Stomach (tissue), 4 donors: Measurements from ENCODE around the gene ZC3H13.

Experiments used
- EP300 ChIP-seq: sonication (generic); formaldehyde crosslinking; IDR thresholded peaks from one replicate; pipeline ENCODE4 v1.6.1; 2017; ENCODE audit warnings: antibody characterized with exemption
- POLR2A ChIP-seq, 4 donors: fragments of 450-650 bp; IDR thresholded peaks; one replicate each; pipeline ENCODE4 v1.6.1; 2016; ENCODE audit warnings: antibody characterized with exemption in 4 of 4, control low read depth in 2 of 4, mild to moderate bottlenecking in 1 of 4, moderate library complexity in 1 of 4
- TF ChIP-seq, protein P1 (sequence below), 7 experiments: fragments of 450-650 bp in 4 of 7; fragments of 200-600 bp in 3 of 7; sonication (generic) in 3 of 7; IDR thresholded peaks; one replicate each; pipeline ENCODE4 v1.5.1; 2016 to 2019; ENCODE audit warnings: antibody characterized with exemption in 7 of 7, control low read depth in 2 of 7, mild to moderate bottlenecking in 1 of 7

DNA sequence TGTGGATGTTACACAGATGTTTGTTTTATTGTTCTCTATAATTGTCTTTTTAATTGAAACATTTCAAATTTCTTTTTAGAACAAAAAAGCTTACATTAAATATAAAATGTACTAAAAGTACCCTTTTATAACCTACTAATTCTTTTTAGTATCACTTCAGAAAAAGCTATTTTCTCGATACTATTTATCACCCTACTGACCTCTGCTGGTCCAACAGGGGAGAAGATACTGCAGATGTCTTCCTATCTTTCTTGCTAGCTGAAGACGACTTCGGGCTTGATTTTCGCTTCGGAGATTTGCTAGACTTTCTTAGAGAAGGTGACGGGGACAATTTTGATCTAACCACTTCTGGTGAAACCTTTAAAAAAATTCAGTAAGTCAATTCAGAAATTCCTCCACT lies 42.4 kb downstream of the ZC3H13 start:
- TF ChIP-seq, protein P1, sequence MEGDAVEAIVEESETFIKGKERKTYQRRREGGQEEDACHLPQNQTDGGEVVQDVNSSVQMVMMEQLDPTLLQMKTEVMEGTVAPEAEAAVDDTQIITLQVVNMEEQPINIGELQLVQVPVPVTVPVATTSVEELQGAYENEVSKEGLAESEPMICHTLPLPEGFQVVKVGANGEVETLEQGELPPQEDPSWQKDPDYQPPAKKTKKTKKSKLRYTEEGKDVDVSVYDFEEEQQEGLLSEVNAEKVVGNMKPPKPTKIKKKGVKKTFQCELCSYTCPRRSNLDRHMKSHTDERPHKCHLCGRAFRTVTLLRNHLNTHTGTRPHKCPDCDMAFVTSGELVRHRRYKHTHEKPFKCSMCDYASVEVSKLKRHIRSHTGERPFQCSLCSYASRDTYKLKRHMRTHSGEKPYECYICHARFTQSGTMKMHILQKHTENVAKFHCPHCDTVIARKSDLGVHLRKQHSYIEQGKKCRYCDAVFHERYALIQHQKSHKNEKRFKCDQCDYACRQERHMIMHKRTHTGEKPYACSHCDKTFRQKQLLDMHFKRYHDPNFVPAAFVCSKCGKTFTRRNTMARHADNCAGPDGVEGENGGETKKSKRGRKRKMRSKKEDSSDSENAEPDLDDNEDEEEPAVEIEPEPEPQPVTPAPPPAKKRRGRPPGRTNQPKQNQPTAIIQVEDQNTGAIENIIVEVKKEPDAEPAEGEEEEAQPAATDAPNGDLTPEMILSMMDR (IDR thresholded peaks at IDR 0.05): no peak
- TF ChIP-seq POLR2A (IDR thresholded peaks at IDR 0.05) (no peak), EP300 (no peak)
